ENCODE data around the gene MBD3.
"Not testable (repeated sequence)": the region's sequence is repeated elsewhere in the genome, so short reads cannot be mapped to it uniquely, and the experiment has no call there.

Gene MBD3

DNA sequence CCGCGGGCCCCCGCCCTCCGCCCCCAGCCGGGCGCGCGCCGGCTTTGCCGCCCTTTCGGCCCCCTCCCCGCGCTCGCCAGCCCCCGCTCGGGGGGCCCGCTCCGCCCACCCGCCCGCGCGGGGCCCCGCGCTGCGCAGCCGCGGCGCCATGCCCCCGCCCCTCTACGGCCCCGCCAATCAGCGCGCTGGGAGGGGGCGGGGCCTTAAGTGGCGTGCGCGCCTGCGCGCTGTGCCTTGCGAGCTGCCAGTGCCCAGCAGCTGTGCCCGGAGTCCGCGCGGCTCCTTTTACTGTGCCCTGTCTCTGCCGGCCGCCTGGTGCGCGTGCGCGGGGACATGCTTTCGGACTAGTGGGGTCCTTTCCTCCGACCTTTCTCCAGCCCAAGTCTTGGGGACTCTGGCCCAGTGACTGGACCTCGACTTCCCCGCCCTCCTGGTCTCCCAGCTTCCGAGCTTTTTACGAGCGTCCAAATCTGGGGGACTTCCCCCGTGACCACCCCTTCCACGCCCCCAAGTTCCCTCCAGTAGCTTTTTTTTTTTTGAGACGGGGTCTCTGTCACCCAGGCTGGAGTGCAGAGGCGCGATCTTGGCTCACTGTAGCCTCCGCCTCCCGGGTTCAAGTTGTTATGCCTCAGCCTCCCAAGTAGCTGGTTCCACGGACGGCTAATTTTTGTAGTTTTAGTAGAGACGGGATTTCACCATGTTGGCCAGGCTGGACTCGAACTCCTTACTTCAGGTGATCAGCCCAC lies at the start of gene MBD3:
TSS of gene MBD3 (minus strand) at position 111 of the 746 bp plus-strand sequence. CDS start 234 bp downstream, outside the sequence.
- DNase-seq (ENCODE audit: low spot score): peak; percentile 95

GRCh38 chr19:1640893-1641448 lies 48.3 kb upstream of the MBD3 start:
- not testable (repeated sequence) for DNase-seq (ENCODE audit: low spot score)

DNA sequence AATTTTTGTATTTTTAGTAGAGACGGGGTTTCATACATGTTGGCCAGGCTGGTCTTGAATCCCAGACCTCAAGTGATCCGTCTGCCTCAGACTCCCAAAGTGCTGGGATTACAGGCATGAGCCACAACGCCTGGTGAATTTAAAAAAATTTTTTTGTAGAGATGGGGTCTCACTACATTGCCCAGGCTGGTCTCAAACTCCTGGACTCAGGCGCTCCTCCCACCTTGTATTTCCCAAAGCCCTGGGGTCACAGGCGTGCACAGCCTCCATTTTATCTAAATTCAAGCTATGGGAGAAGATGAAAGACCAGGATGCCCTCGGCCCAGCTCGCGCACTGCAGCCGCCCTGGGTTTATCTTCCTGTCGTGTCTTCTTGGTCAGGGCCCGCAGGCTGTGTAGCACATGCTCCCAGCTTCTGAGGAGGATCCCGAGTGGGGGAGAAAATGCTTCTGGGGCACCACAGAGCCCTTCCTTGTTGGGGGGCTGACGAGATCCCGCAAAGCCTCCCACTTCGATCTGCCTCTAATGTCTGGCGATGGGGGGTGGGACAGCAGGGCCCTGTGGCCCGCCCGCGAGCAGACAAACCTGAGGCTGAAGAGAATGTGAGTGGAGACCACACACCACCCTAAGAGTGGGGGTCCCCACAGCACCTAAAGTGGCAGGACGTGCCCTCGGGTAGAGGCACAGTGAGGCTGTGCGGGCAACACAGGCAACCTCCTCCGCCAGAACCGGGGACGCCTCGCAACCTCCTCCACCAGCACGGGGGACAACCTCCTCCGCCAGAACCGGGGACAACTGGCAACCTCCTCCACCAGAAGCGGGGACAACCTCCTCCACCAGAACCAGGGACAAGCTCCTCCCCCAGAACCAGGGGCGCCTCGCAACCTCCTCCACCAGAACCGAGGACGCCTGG lies 43.9 kb upstream of the MBD3 start:
- DNase-seq (ENCODE audit: low spot score): no peak

DNA sequence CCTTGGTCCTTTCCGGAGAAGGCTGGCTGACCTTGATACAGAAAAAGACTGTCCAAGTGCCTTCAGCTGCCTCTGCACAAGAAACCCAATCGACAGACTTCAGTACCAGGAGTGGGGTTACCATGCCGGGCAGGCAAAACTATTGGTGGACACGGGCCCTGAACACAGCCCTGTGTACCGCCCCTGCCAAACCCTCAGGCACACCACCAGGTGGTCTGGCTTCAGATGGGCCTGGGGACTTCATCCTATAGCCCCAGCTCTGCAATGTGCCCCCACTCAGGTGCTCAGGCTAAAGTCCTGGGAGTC lies 42.2 kb upstream of the MBD3 start:
- DNase-seq (ENCODE audit: low spot score): no peak

DNA sequence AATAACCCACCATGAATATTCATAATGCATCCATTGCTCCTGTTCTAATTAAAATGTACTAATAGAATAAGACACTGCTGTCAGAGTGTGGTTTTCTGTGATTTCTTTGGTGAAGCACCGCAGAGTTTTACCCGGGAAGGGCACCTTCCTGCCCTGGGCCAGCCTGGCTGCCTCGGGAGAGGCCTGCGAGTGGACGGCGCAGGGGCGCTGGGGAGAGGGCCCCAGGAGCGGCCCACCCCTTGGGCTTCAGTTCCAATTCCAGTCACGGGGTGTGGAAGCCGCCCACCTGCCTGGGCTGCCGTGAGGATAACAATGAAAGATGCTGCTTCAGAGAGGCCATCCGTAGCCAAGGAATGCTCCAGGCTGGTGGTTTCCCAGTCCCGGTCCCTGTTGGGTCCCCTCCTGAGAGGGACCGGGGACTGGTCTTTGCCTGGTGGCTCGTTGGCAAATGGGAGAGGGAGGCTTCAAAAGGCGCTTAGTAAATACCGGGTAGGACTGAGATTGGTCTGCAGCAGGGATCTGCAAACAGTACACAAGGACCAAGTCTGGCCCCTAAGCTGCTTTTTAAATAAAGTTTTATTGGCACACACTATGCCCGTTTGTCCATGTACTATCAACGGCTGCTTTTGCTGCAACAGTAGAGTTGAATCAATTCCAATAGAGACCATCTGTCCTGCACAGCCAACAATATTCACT lies 41.7 kb upstream of the MBD3 start:
- no peak for DNase-seq (ENCODE audit: low spot score)

DNA sequence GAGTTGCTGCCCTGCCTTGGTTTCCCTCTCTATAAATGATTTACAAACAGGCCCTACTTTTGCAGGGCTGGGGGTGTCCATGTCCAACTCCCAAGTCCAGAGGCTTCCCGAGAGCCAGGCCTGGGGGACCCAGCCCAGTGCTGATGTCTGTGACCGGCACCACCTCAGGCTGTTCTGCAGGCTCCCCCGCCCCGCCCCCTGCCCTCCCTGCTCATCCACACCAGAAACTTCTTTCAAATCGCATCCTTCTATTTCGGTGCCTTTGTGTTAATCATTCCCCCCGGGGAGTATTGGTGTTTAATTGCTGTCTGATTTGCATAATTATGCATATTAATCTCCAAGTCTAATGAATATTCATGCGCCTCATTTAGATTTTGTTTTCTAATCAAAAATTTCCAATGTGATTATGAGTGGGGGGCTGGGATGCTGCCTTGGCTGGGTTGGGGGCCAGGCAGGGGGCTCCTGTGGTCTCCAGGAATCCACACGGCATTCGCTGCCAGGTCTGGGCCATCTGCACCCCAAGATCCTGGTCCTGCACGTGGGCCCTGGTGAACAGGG lies 40.7 kb upstream of the MBD3 start:
- DNase-seq (ENCODE audit: low spot score): no peak

DNA sequence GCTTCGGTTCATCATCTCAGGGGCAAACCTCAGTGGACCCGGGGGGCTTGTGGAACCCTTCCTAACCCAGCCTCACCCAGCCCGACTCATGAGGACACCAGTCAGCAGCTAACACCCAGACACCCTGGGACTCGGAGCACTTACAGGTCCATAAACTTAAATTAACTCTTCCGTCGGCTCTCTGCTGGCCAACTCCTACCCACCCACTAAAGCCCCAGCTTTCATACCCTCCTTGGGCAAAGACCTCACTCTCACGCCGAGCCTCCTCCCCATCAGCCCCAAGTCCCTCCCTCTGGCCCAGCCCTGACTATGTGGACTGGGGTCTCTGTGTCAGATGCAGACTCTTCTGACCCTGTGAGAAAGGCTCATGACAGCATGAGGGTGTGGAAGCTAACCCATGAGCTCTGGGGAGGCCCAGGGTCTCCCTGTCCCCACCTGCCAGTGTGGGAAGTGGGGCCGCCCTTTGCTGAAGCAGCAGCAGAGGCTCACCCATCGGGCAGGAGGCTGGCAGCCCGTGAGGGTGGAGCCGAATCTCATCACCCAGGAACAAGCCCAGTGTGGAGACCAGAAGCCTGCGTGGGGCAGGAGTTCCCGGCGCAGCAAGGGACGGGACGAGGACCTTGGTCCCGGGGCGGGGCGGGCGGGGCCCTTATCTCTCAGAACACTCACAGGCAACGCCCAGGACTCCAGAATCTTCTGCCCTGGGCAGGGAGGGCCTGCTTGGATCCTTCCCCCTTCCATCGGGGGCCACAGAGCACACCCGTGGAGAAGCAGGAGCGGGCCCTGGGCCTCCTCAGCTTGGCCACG lies 40.0 kb upstream of the MBD3 start:
- DNase-seq (ENCODE audit: low spot score): no peak

DNA sequence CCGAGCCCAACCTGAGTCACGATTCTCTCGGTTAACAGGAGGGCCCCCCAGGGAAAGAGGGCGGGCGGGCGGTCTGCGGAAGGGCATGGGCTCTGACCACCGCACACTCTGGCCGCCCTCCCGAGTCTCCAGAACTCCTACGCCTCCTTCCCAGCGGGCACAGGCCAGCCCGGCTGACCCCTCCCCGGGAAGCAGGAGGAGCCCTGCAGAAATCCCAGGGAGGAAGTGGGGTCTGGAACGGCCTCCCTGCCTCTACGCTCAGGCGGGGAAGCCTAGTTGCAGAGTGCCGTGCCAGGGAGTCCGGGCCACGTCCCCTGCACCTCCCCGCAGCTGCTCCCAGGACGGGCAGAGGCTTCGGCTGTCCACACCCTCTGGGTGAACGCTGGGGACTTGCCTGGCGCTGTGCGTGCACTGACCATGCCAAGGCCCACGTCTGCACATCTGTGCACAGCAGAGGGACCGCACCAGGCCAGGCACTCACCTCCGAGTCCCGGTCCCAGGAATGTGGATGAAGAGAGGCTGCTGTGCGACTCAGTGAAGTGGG lies 39.0 kb upstream of the MBD3 start:
- no peak for DNase-seq (ENCODE audit: low spot score)

DNA sequence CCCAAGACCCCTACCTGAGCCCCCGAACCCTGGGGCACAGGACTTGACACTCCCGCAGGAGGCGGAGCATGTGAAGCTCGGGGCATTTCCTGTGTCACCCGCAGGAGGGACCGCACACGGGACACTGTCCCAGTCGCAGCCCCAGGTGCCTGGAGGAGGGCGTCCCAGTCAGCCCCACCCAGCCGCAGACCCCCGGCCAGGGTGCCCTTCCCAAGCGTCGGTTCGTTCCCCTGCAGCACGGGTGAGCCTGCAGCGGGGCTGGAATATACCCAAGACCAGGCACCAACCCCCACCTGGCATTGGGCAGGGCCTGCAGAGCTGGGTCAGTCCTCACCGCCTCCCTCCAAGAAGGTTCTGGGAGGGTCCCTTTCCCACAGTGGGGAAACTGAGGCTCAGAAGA lies 38.1 kb upstream of the MBD3 start:
- no peak for DNase-seq (ENCODE audit: low spot score)

- no peak for DNase-seq (ENCODE audit: low spot score)
These were observed 37.3 kb upstream of the MBD3 start for GRCh38 chr19:1630012-1630411.

DNA sequence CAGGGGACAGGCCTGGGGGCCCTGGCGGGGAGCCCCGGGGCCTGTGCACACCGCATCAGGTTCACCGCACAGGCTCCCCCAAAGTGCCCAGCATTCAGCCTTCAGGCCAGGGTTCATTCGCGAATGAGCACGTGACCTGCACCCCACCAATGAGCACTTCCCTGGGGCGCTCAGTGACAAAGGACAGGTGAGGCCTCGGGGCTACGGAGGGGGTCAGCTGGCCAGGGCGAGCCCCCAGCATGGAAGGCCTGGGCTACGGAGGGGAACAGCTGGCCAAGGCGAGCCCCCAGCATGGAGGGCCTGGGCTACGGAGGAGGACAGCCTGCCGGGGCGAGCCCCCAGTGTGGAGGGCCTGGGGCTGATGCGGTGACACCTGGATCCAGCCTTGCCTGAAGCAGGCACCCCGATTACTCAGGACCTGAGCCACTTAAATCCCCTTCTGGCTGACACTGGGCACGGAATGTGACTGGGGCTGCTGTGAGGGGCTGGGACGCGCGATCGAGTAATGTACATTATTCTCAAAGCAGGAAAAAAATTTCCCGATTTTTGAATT lies 36.7 kb upstream of the MBD3 start:
- DNase-seq (ENCODE audit: low spot score): no peak

- DNase-seq (ENCODE audit: low spot score): no peak
These were observed 34.5 kb upstream of the MBD3 start for GRCh38 chr19:1627194-1627593.

GRCh38 chr19:1626417-1627010 lies 33.8 kb upstream of the MBD3 start:
- no peak for DNase-seq (ENCODE audit: low spot score)

DNA sequence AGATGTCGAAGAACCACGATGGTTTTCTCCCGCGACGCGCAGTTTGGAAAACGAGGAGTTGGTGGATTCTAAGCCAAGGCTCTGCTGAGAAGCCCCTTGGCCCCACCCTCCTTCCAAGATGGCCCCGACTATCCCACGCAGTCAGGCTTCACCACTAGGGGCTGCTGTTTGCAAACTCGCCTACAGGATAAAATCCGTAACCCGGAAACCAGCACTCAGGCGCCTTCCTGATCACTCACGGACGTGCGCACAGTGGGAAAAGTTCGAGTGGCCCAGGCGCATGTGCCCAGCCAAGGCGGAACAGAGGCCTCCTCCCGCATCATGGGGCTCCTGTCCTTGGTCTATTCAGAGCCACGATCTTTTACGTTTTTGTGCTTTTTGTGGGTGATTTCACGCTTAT lies 31.8 kb upstream of the MBD3 start:
- peak; percentile 57 for DNase-seq (ENCODE audit: low spot score)

- DNase-seq (ENCODE audit: low spot score): no peak
These were observed 29.9 kb upstream of the MBD3 start for GRCh38 chr19:1622541-1622940.

DNA sequence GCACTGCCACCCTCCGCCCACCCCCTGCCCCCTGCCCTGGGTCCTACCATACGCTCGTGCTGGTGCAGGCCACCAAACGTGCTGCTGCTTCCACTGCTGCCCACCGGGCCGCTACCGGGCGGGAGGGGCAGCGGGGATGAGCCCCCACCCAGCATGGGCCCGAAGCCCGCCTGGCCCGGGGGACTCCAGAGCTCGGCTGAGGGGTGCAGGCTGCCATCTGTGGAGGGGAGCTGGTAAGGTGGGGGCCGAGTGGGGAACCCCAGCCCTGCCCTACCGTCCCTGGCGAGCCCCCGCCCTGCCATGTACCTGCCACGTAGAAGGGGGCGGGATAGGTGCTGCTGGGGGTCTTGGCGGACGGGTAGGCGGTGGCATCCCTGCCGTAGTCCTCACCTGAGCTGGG lies 29.3 kb upstream of the MBD3 start:
- DNase-seq (ENCODE audit: low spot score): no peak

- no peak for DNase-seq (ENCODE audit: low spot score)
These were observed 28.9 kb upstream of the MBD3 start for GRCh38 chr19:1621574-1621973.

DNA sequence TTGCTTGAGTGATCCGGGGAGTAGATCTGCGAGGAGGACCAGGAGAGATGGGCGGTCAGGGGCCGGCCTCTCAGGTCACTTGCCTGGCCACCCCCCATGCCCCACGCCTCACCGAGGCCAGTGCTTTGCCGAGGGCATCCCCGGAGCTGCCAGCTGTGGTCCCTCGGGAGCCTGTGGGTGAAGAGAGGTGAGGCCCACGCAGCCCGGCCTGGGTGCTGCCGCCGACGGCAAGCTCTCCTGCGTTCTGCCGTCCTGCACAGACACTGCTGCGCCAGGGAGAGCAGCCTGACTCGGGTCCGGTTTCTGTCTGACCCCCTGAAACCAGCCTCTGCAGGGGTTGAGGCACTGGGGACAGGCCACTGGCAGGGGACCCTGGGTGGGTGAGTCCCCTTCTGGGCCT lies 28.4 kb upstream of the MBD3 start:
- DNase-seq (ENCODE audit: low spot score): no peak

DNA sequence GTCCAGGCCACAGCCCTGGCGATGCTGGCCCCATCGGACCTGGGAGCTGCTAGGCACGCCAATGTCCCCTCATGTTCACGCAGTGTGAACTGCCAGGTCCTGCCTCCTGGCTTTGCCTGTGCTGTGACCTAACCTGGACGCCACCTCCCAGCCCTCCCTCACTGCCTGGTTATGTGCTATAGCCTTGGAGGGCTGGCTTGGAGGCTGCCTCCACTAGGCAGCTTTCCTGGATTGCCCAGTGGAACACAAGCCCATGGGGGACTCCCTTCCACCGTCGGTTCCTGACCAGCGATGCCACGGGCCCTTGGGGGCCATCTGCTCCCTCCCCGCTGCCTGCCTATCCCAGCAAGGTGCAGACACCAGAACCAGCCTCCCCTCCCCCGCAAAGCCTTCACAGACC lies 27.8 kb upstream of the MBD3 start:
- DNase-seq (ENCODE audit: low spot score): no peak

DNA sequence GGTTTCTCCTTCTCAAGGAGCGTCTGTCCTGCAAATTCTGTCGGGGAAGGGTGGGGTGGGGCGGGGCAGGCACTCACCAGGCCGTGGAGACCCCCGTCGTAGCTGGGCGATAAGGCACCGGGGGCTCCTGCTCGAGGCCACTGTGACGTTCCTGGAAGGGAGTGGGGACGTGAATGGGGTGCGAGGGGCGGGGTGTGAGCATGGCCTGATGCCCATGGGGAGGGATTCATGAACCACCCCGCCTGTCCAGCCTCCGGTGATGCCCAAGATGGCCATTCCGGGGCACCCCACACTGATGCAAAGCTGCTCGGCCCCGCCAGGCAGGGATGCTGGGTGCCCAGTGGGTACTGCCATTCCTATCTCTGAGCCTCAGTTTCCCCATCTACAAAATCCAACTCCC lies 27.0 kb upstream of the MBD3 start:
- DNase-seq (ENCODE audit: low spot score): no peak
